Measurements from ENCODE around the gene INF2.

DNA sequence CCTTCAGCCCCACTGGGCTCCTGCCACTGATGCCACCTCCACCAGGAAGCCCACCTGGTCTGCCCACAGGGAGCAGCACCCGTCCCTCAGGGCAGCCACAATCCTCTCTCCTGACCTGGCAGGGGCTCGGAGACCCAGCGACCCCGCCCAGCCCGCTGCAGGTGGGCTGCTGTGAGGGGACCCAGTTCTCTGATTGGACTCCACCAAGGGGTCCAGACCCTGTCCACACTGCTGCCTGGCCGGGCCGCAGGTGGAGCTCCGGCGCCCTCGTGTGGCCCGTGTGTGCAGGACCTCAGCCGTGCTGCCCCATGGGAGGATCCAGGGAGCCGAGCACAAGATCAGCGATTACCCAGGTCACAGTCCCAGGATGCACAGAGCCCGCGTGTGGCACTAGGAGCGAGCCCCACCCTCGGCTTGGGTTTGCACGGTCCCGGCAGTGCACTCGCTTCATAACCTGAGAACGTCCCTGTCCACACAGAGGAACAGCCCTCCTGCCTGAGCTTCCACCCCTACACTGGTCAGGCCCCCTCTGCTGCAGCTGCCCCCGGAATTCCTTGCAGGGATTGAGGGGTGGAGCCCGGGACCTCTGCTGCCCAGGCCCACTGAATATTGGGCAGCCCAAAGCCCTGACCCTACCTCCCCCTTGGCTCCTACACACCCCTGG lies 49.4 kb upstream of the INF2 start:
- TF ChIP-seq TAF1 (IDR thresholded peaks at IDR 0.05; ENCODE audit: low read depth) (no peak), ZBTB7A (IDR thresholded peaks at IDR 0.05; ENCODE audit: low read depth) (no peak), FOXM1 (IDR thresholded peaks at IDR 0.05; ENCODE audit: borderline replicate concordance, low read depth) (no peak), EP300 (IDR thresholded peaks at IDR 0.05; ENCODE audit: borderline replicate concordance) (no peak), USF1 (IDR thresholded peaks at IDR 0.05) (no peak), CEBPB (IDR thresholded peaks at IDR 0.05) (no peak), RAD21 (IDR thresholded peaks at IDR 0.05; ENCODE audit: low read depth) (peak; percentile 97), YY1 (IDR thresholded peaks at IDR 0.05; ENCODE audit: low read depth) (no peak), TEAD4 (IDR thresholded peaks at IDR 0.05) (no peak), CREB1 (IDR thresholded peaks at IDR 0.05; ENCODE audit: low read depth) (no peak), NFIC (IDR thresholded peaks at IDR 0.05) (no peak)
- TF ChIP-seq, protein P1, sequence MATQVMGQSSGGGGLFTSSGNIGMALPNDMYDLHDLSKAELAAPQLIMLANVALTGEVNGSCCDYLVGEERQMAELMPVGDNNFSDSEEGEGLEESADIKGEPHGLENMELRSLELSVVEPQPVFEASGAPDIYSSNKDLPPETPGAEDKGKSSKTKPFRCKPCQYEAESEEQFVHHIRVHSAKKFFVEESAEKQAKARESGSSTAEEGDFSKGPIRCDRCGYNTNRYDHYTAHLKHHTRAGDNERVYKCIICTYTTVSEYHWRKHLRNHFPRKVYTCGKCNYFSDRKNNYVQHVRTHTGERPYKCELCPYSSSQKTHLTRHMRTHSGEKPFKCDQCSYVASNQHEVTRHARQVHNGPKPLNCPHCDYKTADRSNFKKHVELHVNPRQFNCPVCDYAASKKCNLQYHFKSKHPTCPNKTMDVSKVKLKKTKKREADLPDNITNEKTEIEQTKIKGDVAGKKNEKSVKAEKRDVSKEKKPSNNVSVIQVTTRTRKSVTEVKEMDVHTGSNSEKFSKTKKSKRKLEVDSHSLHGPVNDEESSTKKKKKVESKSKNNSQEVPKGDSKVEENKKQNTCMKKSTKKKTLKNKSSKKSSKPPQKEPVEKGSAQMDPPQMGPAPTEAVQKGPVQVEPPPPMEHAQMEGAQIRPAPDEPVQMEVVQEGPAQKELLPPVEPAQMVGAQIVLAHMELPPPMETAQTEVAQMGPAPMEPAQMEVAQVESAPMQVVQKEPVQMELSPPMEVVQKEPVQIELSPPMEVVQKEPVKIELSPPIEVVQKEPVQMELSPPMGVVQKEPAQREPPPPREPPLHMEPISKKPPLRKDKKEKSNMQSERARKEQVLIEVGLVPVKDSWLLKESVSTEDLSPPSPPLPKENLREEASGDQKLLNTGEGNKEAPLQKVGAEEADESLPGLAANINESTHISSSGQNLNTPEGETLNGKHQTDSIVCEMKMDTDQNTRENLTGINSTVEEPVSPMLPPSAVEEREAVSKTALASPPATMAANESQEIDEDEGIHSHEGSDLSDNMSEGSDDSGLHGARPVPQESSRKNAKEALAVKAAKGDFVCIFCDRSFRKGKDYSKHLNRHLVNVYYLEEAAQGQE (IDR thresholded peaks at IDR 0.05; ENCODE audit: low read depth): no peak

All from Ishikawa (cell line).